Inflammatory macrophage treated with lipopolysaccharide for 4 hours (primary cell): ENCODE measurements around the gene OBP2A.

ENCODE experiments used
- DNase-seq: peaks from one replicate; pipeline ENCODE4 v3.0.0-alpha.2; 2020

OBP2A gene

DNA sequence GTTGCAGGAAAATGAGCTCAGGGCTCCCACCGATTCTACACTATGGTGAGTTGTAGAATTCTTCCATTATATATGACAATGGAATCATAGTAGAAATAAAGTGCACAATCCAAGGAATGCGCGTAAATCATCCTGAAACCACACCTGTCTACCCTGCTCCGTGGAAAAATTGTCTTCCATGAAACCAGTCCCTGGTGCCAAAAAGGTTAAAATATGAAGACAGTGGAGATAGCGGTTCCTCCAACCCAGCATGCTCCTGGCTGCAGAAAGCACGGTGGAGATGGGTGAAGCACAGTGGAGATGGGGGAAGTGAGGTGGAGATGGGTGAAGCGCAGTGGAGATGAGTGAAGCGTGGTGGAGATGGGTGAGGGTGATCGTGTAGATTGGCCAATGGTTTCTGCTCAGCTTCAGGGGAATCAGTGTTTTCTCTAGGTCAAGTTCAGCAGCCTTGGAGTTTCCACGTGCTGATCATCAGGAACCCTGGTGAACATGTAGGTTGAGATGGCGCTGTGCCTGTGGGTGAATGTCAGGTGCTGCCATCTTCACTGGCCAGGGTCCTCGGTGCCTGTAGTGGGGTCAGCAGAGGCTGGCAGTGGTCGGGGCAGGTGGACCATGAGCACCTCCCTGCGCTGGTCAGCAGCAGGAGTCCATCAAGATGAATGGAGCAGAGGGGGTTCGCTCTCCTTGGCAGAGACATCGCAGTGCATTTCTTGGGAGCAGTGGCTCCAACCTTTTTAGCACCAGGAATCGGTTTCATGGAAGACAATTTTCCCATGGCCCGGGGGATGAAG is 35.9 kb downstream of the OBP2A start:
- DNase-seq = no peak

DNA sequence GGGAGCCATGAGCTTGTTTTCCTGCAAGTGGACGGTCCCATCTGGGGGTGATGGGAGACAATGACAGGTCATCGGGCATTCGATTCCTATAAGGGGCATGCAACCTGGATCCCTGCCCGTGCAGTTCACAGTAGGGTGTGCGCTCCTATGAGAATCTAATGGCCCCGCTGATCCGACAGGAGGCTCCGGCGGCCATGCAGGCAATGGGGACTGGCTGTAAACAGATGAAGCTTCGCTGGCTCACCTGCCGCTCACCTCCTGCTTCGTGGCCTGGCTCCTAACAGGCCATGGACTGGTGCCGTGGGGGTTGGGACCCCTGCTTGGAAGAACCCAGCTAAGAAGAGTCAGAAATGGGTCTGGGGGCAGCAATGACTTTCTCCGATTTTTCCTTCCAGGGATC is 36.6 kb downstream of the OBP2A start:
- DNase-seq = no peak

GRCh38 chr9:135582966-135583687 is 37.2 kb downstream of the OBP2A start:
- no peak for DNase-seq

GRCh38 chr9:135583688-135584011 is 37.7 kb downstream of the OBP2A start:
- DNase-seq = no peak

- DNase-seq = no peak
These were observed 38.4 kb downstream of the OBP2A start for GRCh38 chr9:135584371-135584770.

DNA sequence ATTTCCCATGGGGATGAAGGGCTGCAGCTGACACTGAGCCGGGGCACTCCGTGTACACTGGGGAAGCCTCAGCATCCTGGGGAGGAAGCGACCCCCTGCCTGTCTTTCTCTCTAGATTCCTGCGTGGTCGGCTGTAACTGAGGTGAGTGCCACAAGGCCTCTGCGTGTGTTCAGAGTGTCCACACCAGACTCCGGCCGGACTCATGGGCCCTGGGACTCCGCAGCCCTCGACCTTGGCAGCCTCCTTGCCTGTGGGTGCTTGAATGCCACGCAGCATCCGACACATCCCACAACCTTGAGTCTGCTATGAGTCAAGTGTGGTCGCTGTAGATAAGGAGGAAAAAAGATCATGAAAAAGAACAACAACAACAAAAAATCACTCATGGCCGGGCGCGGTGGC is 39.0 kb downstream of the OBP2A start:
- no peak for DNase-seq

DNA sequence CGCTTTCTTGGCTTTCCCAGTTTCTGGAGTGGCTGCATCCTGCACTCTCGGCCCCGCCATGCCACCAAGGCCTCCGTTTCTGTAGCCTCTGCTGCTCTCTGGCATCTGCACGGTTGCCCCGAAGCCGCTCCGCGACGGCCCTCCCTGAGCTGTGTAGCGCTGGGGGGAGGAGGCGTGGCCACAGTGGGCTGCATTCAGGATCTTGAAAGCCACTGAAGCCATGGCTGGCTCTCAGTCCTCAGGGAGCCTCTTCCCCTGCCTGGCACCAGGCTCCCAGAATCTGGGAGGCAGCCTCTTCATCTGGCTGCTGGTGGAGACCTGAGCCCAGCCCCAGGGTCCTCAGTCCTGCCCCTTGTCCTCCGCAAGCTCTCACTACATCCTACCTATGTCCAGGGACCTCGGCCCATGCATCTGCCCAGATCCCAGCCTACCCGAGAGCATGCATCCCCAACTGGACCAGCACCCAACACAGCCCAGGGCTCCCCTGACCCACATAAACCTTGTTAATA is 40.7 kb downstream of the OBP2A start:
- DNase-seq = no peak

- DNase-seq = no peak
These were observed 41.7 kb downstream of the OBP2A start for GRCh38 chr9:135587658-135588057.

- DNase-seq = no peak
These were observed 42.4 kb downstream of the OBP2A start for GRCh38 chr9:135588371-135588770.

- no peak for DNase-seq
These were observed 43.1 kb downstream of the OBP2A start for GRCh38 chr9:135588886-135589595.

GRCh38 chr9:135589596-135590485 is 43.9 kb downstream of the OBP2A start:
- no peak for DNase-seq

DNA sequence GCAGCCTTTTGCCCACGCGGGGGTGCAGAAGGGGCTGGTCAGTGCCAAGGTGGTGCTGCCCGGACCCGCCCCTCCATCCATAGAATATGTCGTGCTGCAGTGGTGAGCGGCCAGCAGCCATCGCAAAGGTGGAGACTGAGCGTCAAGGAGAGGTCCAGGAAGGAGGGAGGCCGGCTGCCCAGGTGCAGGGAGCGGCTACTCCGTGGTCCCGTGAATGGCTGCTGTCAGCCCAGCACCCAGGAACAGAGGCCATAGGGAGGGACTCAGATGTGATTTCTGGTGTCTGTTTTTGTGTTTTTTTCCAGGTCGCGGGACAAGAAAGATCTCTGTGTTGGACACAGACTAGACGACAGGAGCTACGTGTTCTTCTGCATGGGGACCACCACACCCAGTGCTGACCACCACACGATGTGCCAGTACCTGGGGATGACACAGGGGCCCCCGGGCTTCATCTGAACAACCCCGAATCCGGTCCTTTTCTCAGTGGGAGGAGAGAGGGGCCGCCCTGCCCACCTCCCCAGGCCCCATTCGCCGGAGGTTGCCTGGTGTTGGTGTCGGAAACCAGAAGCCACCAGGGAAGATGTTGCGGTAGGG is 44.7 kb downstream of the OBP2A start:
- no peak for DNase-seq

DNA sequence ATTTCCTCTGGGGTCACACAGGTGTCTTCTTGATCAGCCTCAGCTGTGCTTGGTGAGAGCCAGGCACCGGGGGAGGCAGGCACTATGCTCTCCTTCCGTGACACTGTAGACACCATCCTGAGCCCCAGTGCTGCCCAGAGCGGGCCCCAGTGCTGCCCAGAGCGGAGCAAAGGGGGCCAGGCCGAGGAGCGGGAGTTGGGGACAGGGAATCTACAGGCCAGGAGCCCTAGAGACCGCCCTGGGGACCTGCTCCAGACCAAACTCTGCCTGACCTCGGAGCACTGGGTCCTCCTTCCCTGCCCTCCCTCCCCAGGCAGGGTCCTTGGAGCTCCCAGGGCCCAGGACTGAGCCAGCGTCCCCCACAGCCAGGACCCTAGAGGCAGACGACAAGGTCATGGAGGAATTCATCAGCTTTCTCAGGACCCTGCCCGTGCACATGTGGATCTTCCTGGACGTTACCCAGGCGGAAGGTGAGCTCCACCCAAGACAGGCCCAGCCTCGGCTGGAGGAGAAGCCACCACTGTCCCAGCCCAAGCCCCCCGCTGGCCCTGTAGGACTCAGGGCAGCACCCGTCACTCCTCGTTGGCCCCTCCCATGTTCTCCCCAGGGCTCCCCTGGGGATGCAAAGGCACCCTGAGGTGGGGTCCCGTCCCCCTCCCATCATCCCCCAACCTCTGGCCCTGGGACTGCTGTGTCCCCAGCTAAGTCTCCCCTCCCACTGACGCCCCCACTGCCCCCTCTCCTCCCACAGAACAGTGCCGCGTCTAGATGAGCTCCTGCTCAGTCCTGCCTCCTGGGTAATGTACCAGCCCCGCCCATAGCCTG is 45.8 kb downstream of the OBP2A start:
- no peak for DNase-seq

- no peak for DNase-seq
These were observed 46.3 kb downstream of the OBP2A start for GRCh38 chr9:135592331-135592590.

- no peak for DNase-seq
These were observed 46.7 kb downstream of the OBP2A start for GRCh38 chr9:135592625-135593024.

GRCh38 chr9:135596211-135596610 is 50.3 kb downstream of the OBP2A start:
- no peak for DNase-seq
